Keratinocyte (primary cell): ENCODE results near the gene MARS1. TPM values are rescaled to one million over a fixed set of nuclear protein-coding genes. Genes with fewer than 3 reads are reported as not detected.
A peak's percentile ranks its signal among the peaks of the same experiment; 100 is the strongest.

Experiments
- DNase-seq: peaks from one replicate; pipeline ENCODE4 v3.0.0-alpha.2; 2011; ENCODE audit warnings: low read depth, missing footprints, low spot score
- FAIRE-seq: peaks from 2 replicates; lab custom pipeline; 2011; peaks lifted over from hg19 to GRCh38; lab: Jason Lieb, UNC
- H2AFZ ChIP-seq: 2 replicates; pipeline ENCODE4 v1.6.0; 2012; ENCODE audit warnings: low read length, control low read depth, inconsistent platforms; ENCODE audit not compliant: control insufficient read depth
- H3K27ac ChIP-seq: 2 replicates; pipeline ENCODE4 v1.5.1; 2011; ENCODE audit warnings: low read length; ENCODE audit not compliant: control insufficient read depth, insufficient read depth
- H3K27me3 ChIP-seq: 3 replicates; pipeline ENCODE4 v1.6.0; 2011; ENCODE audit warnings: low read length; ENCODE audit not compliant: control insufficient read depth, insufficient read depth; ENCODE audit errors: extremely low read depth
- H3K36me3 ChIP-seq, 2 experiments: 2 replicates in 1 of 2; 3 replicates in 1 of 2; pipeline ENCODE4 v1.5.1; 2011; ENCODE audit warnings: low read length in 2 of 2, mild to moderate bottlenecking in 1 of 2; ENCODE audit not compliant: control insufficient read depth in 2 of 2, insufficient read depth in 2 of 2; ENCODE audit errors: extremely low read depth in 1 of 2
- H3K4me1 ChIP-seq: 3 replicates; pipeline ENCODE4 v1.5.1; 2011; ENCODE audit warnings: low read length; ENCODE audit not compliant: control insufficient read depth, insufficient read depth; ENCODE audit errors: extremely low read depth
- H3K4me2 ChIP-seq: 3 replicates; pipeline ENCODE4 v1.6.0; 2011; ENCODE audit warnings: low read depth, low read length; ENCODE audit not compliant: control insufficient read depth, insufficient read depth; ENCODE audit errors: extremely low read depth
- H3K4me3 ChIP-seq, 3 experiments: fragments of 200-600 bp in 1 of 3; sonication (generic) in 1 of 3; 2 replicates in 2 of 3; 3 replicates in 1 of 3; pipeline ENCODE4 v1.5.1; 2011 to 2016; ENCODE audit warnings: low read length in 3 of 3, mild to moderate bottlenecking in 3 of 3, control low read depth in 2 of 3, inconsistent platforms in 1 of 3, low read depth in 1 of 3, mixed read lengths in 1 of 3, mixed run types in 1 of 3, moderate library complexity in 1 of 3; ENCODE audit not compliant: control insufficient read depth in 2 of 3, insufficient read depth in 2 of 3; ENCODE audit errors: extremely low read depth in 1 of 3
- H3K79me2 ChIP-seq: 2 replicates; pipeline ENCODE4 v1.6.0; 2012; ENCODE audit warnings: low read length; ENCODE audit not compliant: control insufficient read depth, insufficient read depth
- H3K9ac ChIP-seq: 3 replicates; pipeline ENCODE4 v1.6.0; 2011; ENCODE audit warnings: low read length; ENCODE audit not compliant: control insufficient read depth, insufficient read depth; ENCODE audit errors: extremely low read depth
- H3K9me1 ChIP-seq: 3 replicates; pipeline ENCODE4 v1.6.0; 2011; ENCODE audit warnings: low read length; ENCODE audit not compliant: control insufficient read depth, insufficient read depth; ENCODE audit errors: extremely low read depth
- H3K9me3 ChIP-seq: 2 replicates; pipeline ENCODE4 v1.5.1; 2012; ENCODE audit warnings: low read depth, low read length; ENCODE audit not compliant: control insufficient read depth
- H4K20me1 ChIP-seq: 3 replicates; pipeline ENCODE4 v1.6.0; 2011; ENCODE audit warnings: low read length; ENCODE audit not compliant: control insufficient read depth, insufficient read depth; ENCODE audit errors: extremely low read depth
- CTCF ChIP-seq, 3 experiments: IDR thresholded peaks in 1 of 3; conservative IDR thresholded peaks in 1 of 3; optimal IDR thresholded peaks in 1 of 3; 2 replicates in 2 of 3; 3 replicates in 1 of 3; pipeline versions ENCODE3 to v1.5.1; 2011; ENCODE audit warnings: low read length in 3 of 3, mild to moderate bottlenecking in 3 of 3, moderate library complexity in 2 of 3, control low read depth in 1 of 3, inconsistent platforms in 1 of 3; ENCODE audit not compliant: insufficient read depth in 2 of 3; ENCODE audit errors: extremely low read depth in 1 of 3
- EZH2 ChIP-seq: IDR thresholded peaks from one replicate; pipeline ENCODE4 v1.6.1; 2012; ENCODE audit warnings: inconsistent platforms, mild to moderate bottlenecking, low read length, moderate library complexity
- dilution Hi-C: fragments of 300-500 bp; cut with MboI; formaldehyde crosslinking; loops from one replicate; pipeline ENCODE4 v1.7.0; 2020; ENCODE audit warnings: low sequenced_read_pairs; ENCODE audit not compliant: extremely low pct_ligation_motif_present
- polyA minus RNA-seq, 3 experiments: library from RNA; depleted of rRNA, polyadenylated mRNA; stranded (reverse); fragments of >200 nt; gene quantifications; 1 replicate in 1 of 3; 2 replicates in 1 of 3; 3 replicates in 1 of 3; pipeline ENCODE4 v1.2.3, GENCODE V29; 2011
- polyA plus RNA-seq, 5 experiments: library from polyadenylated mRNA; depleted of rRNA in 3 of 5; stranded (reverse) in 3 of 5; stranded (forward) in 1 of 5; unstranded in 1 of 5; fragments of >200 nt; gene quantifications; 1 replicate in 1 of 5; 2 replicates in 3 of 5; 3 replicates in 1 of 5; pipeline versions ENCODE4 v1.2.1 to v1.2.3, GENCODE V29; 2011 to 2012; ENCODE audit warnings: missing spikeins in 2 of 5, low read depth in 1 of 5, low replicate concordance in 1 of 5

MARS1 gene
- polyA plus RNA-seq: 92.9 to 137 TPM (median 125 TPM) in 3 replicates
- polyA plus RNA-seq (2011; ENCODE audit: low read depth): 431 TPM
- 75.5 and 77.5 TPM in 2 replicates for polyA plus RNA-seq (2011; cell fraction: cytosol; rRNA removed)
- polyA plus RNA-seq (2011; cell fraction: nucleus; rRNA removed): 293 and 319 TPM in 2 replicates
- polyA plus RNA-seq (2012; ENCODE audit: low replicate concordance): 156 and 206 TPM in 2 replicates
- polyA minus RNA-seq: 137 to 250 TPM (median 138 TPM) in 3 replicates
- polyA minus RNA-seq (2011; cell fraction: cytosol; rRNA and poly(A)+ RNA removed): 118 TPM
- polyA minus RNA-seq (2011; cell fraction: nucleus; rRNA and poly(A)+ RNA removed): 95.4 and 107 TPM in 2 replicates

DNA sequence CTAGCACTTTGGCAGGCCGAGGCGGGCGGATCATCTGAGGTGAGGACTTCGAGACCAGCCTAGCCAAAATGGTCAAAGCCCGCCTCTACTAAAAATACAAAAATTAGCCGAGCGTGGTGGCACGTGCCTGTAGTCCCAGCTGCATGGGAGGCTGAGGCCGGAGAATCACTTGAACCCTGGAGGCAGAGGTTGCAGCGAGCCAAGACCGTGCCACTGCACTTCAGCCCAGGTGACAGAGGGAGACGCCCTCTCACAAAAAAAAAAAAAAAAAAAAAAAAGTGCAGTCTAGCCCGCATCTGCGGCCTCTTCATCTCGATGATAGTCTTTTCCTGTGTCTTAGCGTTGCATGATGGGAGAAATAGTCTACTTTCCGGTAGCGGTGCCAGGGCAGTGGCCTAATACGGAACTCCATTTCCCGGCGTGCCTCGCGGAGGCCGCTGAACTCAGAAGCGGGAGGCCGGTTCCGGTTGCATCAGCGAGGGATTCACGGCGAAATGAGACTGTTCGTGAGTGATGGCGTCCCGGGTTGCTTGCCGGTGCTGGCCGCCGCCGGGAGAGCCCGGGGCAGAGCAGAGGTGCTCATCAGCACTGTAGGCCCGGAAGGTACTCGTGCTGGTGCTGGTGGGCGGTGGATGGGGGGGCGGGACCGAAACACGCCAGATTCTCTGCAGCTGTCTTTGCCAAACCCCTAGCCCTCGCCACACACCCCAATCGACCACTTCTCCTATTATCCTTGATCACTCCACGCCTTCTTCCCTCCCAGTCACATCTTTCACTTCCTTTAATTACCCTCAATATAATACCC lies at the start of gene MARS1:
MARS1 (plus strand) TSS at position 472 of the 805 bp plus-strand sequence; CDS start at position 495, 23 bp downstream.
- H3K4me1 ChIP-seq: peaks cover 9% of the 10 kb centered on the region
- H2AFZ ChIP-seq: peak within 1 kb of the TSS; percentile 87
- no peaks in the 10 kb centered on the region for H3K27me3 ChIP-seq
- TF ChIP-seq EZH2 (no peak), CTCF (optimal IDR thresholded peaks at IDR 0.05 in 1 of 3, IDR thresholded peaks at IDR 0.05 in 1 of 3, conservative IDR thresholded peaks at IDR 0.05 in 1 of 3; ENCODE audit: extremely low read depth in 1 of 3, insufficient read depth in 2 of 3, low read length in 3 of 3) (no peak)
- peak within 1 kb of the TSS; percentile 81 to 99 (median 96) for H3K4me3 ChIP-seq
- H3K36me3 ChIP-seq: peaks cover 21 to 22% of the 10 kb centered on the region in 2 experiments
- peak within 1 kb of the TSS; percentile 87 for H3K27ac ChIP-seq
- peak; percentile 84 for DNase-seq
- no peaks in the 10 kb centered on the region for H3K9me3 ChIP-seq
- no peaks in the 10 kb centered on the region for H4K20me1 ChIP-seq
- H3K9ac ChIP-seq: peak within 1 kb of the TSS; percentile 94
- H3K9me1 ChIP-seq: no peaks in the 10 kb centered on the region
- FAIRE-seq: peak; percentile 64
- H3K79me2 ChIP-seq: peaks cover 27% of the 10 kb centered on the region
- peak within 1 kb of the TSS; percentile 85 for H3K4me2 ChIP-seq
- dilution Hi-C loops: no loop called here

- dilution Hi-C loops: no loop called here
- Histone ChIP-seq H3K9ac (no peak overlapping the region), H3K27ac (no peak overlapping the region), H4K20me1 (no peaks in the 10 kb centered on the region), H2AFZ (no peak overlapping the region), H3K4me2 (no peak overlapping the region), H3K79me2 (no peaks in the 10 kb centered on the region), H3K27me3 (no peaks in the 10 kb centered on the region), H3K9me3 (no peaks in the 10 kb centered on the region), H3K4me1 (no peaks in the 10 kb centered on the region), H3K9me1 (no peaks in the 10 kb centered on the region), H3K36me3 (no peaks in the 10 kb centered on the region), H3K4me3 (no peak overlapping the region)
- FAIRE-seq (no peak), DNase-seq (no peak)
- TF ChIP-seq CTCF (optimal IDR thresholded peaks at IDR 0.05 in 1 of 3, IDR thresholded peaks at IDR 0.05 in 1 of 3, conservative IDR thresholded peaks at IDR 0.05 in 1 of 3; ENCODE audit: extremely low read depth in 1 of 3, insufficient read depth in 2 of 3, low read length in 3 of 3): no peak
- no peak for TF ChIP-seq EZH2
Observed at GRCh38 chr12:57438400-57438799, 49.5 kb upstream of the MARS1 start.
